Activated naive CD4-positive, alpha-beta T cell treated with anti-CD3 and anti-CD28 coated beads for 36 hours (primary cell): ENCODE results near the gene PLA2G4F. TPM values are rescaled to one million over a fixed set of nuclear protein-coding genes. Genes with fewer than 3 reads are reported as not detected.

Source experiments
- CTCF ChIA-PET: fragments of 350-600 bp; sonication (Branson Sonifier 250); formaldehyde crosslinking; loops from one replicate; lab custom pipeline; 2021; ENCODE audit warnings: antibody characterized with exemption; lab: Charles Lee
- DNase-seq: peaks from one replicate; pipeline ENCODE4 v3.0.0-alpha.2; 2020
- H3K27ac Mint-ChIP-seq: one replicate; pipeline ENCODE4 v1.8.0; 2021; ENCODE audit warnings: mild to moderate bottlenecking, mixed read lengths
- H3K27me3 Mint-ChIP-seq: one replicate; pipeline ENCODE4 v1.8.0; 2021; ENCODE audit warnings: low read depth, mixed read lengths
- H3K36me3 Mint-ChIP-seq: one replicate; pipeline ENCODE4 v1.8.0; 2021; ENCODE audit warnings: low read depth, mixed read lengths
- H3K4me1 Mint-ChIP-seq: one replicate; pipeline ENCODE4 v1.8.0; 2021; ENCODE audit warnings: low read depth, mixed read lengths
- H3K4me3 Mint-ChIP-seq: one replicate; pipeline ENCODE4 v1.8.0; 2021; ENCODE audit warnings: mild to moderate bottlenecking, moderate library complexity, mixed read lengths
- H3K9me3 Mint-ChIP-seq: one replicate; pipeline ENCODE4 v1.8.0; 2021; ENCODE audit warnings: mixed read lengths
- intact Hi-C: fragments of 100-400 bp; cut with micrococcal nuclease; formaldehyde crosslinking; loops from one replicate; pipeline ENCODE4 v1.15.1; 2023
- total RNA-seq, 2 experiments: library from RNA; stranded (reverse); gene quantifications; one replicate each; pipeline ENCODE4 v1.2.3, GENCODE V29; 2021

PLA2G4F gene
- total RNA-seq, 2 experiments from 2014 or later = not detected

- no peaks in the 10 kb centered on the region for H3K9me3 Mint-ChIP-seq
- no peak overlapping the region for H3K27ac Mint-ChIP-seq
- H3K27me3 Mint-ChIP-seq = no peaks in the 10 kb centered on the region
- H3K4me3 Mint-ChIP-seq = no peak overlapping the region
- no peaks in the 10 kb centered on the region for H3K36me3 Mint-ChIP-seq
- intact Hi-C loops = no loop called here
- no peak for DNase-seq
- peaks cover 4% of the 10 kb centered on the region for H3K4me1 Mint-ChIP-seq
- CTCF ChIA-PET = interaction anchor here (0.9 to 1.1 kb wide), 4 partner anchors 11 to 40 kb away, joined by 3 to 5 read pairs (median 3); no protein-coding TSS in a partner anchor
Measured at GRCh38 chr15:42120285-42120684, 36.2 kb downstream of the PLA2G4F start.

- CTCF ChIA-PET = interaction anchor here (1.0 to 1.9 kb wide), 4 partner anchors 12 to 134 kb away, joined by 3 to 7 read pairs (median 4); no protein-coding TSS in a partner anchor
- no peaks in the 10 kb centered on the region for H3K9me3 Mint-ChIP-seq
- intact Hi-C loops = no loop called here
- H3K27ac Mint-ChIP-seq = no peak overlapping the region
- H3K36me3 Mint-ChIP-seq = no peaks in the 10 kb centered on the region
- H3K4me1 Mint-ChIP-seq = peaks cover 4% of the 10 kb centered on the region
- H3K4me3 Mint-ChIP-seq = no peak overlapping the region
- DNase-seq = no peak
- H3K27me3 Mint-ChIP-seq = no peaks in the 10 kb centered on the region
Measured at GRCh38 chr15:42119446-42119760, 37.0 kb downstream of the PLA2G4F start.

DNA sequence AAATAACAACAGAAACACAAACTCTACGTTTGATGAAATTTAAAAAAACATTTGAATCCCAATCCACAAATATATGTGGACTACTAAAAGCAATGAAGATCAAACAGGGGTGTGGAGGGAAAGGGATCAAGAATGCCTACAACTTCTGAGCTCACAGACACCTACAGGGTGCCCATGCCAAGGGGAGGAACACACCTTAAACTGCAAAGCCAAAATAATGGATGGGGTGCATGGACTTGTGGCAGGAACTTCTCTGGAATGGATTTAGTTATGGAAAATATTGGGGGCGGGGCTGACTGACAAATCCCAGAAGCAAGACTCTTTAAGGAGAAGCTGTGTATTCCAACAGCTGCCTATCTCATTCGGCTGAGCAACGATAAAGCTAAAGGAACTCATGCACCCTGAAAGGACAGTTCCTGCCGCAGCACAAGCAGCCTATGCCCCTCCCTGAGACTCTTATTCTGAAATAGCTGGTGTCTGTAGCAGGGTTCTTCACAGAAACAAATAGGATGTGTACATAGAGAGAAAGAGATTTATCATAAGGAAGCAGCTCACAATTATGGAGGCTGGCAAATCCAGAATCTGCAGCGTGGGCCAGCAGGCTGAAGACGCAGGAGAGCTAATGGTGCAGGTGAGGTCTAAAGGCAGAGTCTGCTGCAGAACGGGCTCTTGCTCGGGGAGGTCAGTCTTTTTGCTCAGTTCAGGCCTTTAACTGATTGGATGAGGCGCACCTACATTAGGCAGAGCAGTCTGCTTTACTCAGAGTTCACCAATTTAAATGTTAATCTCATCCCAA lies 37.6 kb downstream of the PLA2G4F start:
- DNase-seq = no peak
- H3K36me3 Mint-ChIP-seq = no peaks in the 10 kb centered on the region
- no peaks in the 10 kb centered on the region for H3K27me3 Mint-ChIP-seq
- H3K4me3 Mint-ChIP-seq = no peak overlapping the region
- CTCF ChIA-PET = interaction anchor here (1.0 to 1.9 kb wide), 3 partner anchors 13 to 133 kb away, joined by 3 to 7 read pairs (median 5); no protein-coding TSS in a partner anchor
- peaks cover 4% of the 10 kb centered on the region for H3K4me1 Mint-ChIP-seq
- H3K9me3 Mint-ChIP-seq = no peaks in the 10 kb centered on the region
- intact Hi-C loops = no loop called here
- H3K27ac Mint-ChIP-seq = no peak overlapping the region

DNA sequence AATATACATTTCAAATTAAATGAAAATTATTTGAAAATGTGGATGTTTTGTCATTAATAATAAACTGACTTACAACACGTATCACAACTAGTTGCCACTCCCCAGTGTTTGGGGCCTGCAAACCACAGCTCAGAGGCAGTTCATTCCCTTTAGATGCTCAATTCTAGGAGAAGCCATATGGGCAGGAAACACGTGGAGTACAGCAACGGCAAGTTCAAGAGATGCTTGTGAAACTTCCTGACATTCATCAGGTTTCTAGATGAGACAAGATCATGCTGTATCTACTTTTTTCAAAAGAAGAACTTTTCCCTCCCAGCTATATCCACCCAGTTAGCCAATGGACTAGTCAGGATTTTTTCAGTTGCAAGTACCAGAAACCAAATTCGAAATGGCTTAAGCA lies 44.5 kb downstream of the PLA2G4F start:
- no peak for DNase-seq
- Mint-ChIP-seq H3K9me3 (peaks cover 3% of the 10 kb centered on the region), H3K27me3 (peaks cover 15% of the 10 kb centered on the region), H3K36me3 (no peaks in the 10 kb centered on the region), H3K4me1 (peaks cover 19% of the 10 kb centered on the region), H3K27ac (no peak overlapping the region), H3K4me3 (no peak overlapping the region)
- intact Hi-C loops = no loop called here
- CTCF ChIA-PET = interaction anchor here (1.0 kb wide), 1 partner anchor 29 kb away, joined by 3 read pairs; no protein-coding TSS in a partner anchor

DNA sequence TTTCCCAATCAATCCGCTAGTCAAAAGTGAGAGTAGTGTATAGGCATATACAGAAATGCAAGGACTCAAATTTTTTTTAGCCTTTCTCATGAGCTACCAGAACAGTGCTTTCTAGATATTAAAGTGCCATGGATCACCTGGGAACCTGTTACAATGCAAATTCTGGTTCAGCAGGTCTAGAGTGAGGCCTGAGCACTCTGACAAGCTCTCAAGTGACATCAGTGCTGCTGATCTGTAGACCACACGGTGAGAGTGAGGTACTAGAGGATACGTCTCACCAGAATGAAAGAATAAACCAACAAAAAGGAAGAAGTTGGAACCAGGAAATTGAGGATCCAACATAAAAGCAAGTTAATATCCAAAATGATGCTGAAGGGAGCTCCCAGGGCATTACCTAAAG lies 46.1 kb downstream of the PLA2G4F start:
- Mint-ChIP-seq H3K4me1 (peaks cover 22% of the 10 kb centered on the region), H3K4me3 (no peak overlapping the region), H3K36me3 (no peaks in the 10 kb centered on the region), H3K27me3 (peaks cover 18% of the 10 kb centered on the region), H3K9me3 (peaks cover 3% of the 10 kb centered on the region), H3K27ac (no peak overlapping the region)
- CTCF ChIA-PET = interaction anchor here (0.6 to 0.7 kb wide), 2 partner anchors 260 to 278 kb away, joined by 3 read pairs; no protein-coding TSS in a partner anchor
- DNase-seq = no peak
- intact Hi-C loops = no loop called here

- CTCF ChIA-PET = no interaction called here
- Mint-ChIP-seq H3K4me3 (no peak overlapping the region), H3K27me3 (peaks cover 18% of the 10 kb centered on the region), H3K4me1 (peaks cover 22% of the 10 kb centered on the region), H3K36me3 (no peaks in the 10 kb centered on the region), H3K27ac (no peak overlapping the region), H3K9me3 (peaks cover 3% of the 10 kb centered on the region)
- intact Hi-C loops = no loop called here
- DNase-seq = no peak
Measured at GRCh38 chr15:42108806-42109205, 47.6 kb downstream of the PLA2G4F start.

GRCh38 chr15:42108189-42108588 lies 48.2 kb downstream of the PLA2G4F start:
- Mint-ChIP-seq H3K36me3 (no peaks in the 10 kb centered on the region), H3K27me3 (peaks cover 18% of the 10 kb centered on the region), H3K9me3 (peaks cover 3% of the 10 kb centered on the region), H3K4me1 (peaks cover 22% of the 10 kb centered on the region), H3K4me3 (no peak overlapping the region), H3K27ac (no peak overlapping the region)
- intact Hi-C loops = no loop called here
- CTCF ChIA-PET = interaction anchor here (0.6 to 1.9 kb wide), 3 partner anchors 25 to 52 kb away, joined by 3 to 12 read pairs (median 4); no protein-coding TSS in a partner anchor
- no peak for DNase-seq

- peak; percentile 89 for DNase-seq
- Mint-ChIP-seq H3K4me3 (no peak overlapping the region), H3K9me3 (peaks cover under 1% of the 10 kb centered on the region), H3K4me1 (peaks cover 22% of the 10 kb centered on the region), H3K27ac (peak overlapping the region; percentile 22), H3K36me3 (no peaks in the 10 kb centered on the region), H3K27me3 (peaks cover 16% of the 10 kb centered on the region)
- intact Hi-C loops = loop anchor here (1.0 kb wide), 4 partner anchors 86 to 171 kb away; partner anchors contain the start of genes GANC and TMEM87A
- CTCF ChIA-PET = interaction anchor here (1.2 to 1.9 kb wide), 3 partner anchors 9 to 30 kb away, joined by 3 to 12 read pairs (median 5); no protein-coding TSS in a partner anchor
Measured at GRCh38 chr15:42107473-42107872, 49.0 kb downstream of the PLA2G4F start.

DNA sequence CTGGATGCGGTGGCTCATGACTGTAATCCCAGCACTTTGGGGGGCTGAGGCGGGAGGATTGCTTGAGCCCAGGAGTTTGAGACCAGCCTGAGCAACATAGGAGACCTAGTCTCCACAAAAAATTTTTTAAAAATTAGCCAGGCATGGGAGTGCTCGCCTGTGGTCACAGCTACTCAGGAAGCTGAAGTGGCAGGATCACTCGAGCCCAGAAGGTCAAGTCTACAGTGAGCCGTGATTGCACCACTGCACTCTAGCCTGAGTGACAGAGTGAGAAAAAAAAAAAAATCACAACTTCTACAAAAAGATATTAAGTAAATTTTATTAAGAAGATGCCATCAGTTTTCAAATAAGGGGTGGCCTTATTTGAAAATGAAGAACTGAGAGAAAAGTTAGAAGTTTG lies 50.1 kb downstream of the PLA2G4F start:
- CTCF ChIA-PET = interaction anchor here (1.3 kb wide), 1 partner anchor 8 kb away, joined by 5 read pairs; no protein-coding TSS in a partner anchor
- H3K4me1 Mint-ChIP-seq = peaks cover 19% of the 10 kb centered on the region
- no peaks in the 10 kb centered on the region for H3K36me3 Mint-ChIP-seq
- peaks cover 14% of the 10 kb centered on the region for H3K27me3 Mint-ChIP-seq
- no peak overlapping the region for H3K27ac Mint-ChIP-seq
- H3K9me3 Mint-ChIP-seq = no peaks in the 10 kb centered on the region
- intact Hi-C loops = no loop called here
- no peak overlapping the region for H3K4me3 Mint-ChIP-seq
- DNase-seq = no peak

DNA sequence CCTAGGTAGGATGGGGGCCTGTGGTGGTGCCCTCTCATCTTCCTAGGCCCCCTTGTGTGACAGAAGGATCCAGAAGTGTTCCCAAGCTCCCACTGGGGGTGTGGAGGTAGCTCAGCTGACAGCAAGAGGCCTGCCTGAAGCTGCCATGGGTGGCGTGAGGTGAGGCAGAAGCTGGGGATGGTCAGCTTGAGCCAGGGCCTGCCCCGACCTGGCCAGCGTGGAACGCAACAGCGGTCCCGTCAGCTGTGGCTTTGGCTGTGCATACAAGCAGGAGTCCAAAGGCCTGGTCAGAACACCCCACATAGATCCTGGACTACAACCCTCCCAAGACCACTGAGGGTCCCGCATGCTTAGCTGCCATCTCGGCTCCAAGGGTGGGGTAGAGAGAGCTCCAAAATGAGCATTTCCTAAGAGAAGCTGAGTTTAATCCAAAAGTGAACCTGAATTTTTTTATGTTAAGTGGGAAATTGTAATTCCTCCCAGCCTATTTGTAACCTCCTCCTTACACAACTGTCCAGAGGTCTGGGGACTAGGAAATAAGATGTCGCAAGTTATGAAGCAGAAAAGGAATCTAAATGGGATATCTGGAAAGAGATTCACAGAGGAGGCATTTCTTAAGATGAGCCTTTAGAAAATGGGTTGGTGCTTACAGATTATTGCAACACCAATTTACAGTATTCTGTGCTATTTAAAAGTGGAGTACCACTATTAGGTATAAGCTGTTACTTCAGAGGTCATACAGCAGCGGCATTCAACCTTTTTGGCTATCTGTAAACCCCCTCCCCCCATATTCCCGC lies 52.1 kb downstream of the PLA2G4F start:
- H3K27ac Mint-ChIP-seq = no peak overlapping the region
- DNase-seq = no peak
- intact Hi-C loops = no loop called here
- peaks cover 19% of the 10 kb centered on the region for H3K4me1 Mint-ChIP-seq
- H3K9me3 Mint-ChIP-seq = no peaks in the 10 kb centered on the region
- H3K36me3 Mint-ChIP-seq = no peaks in the 10 kb centered on the region
- CTCF ChIA-PET = interaction anchor here (0.5 to 0.6 kb wide), 2 partner anchors 111 to 998 kb away, joined by 3 to 4 read pairs; no protein-coding TSS in a partner anchor
- peaks cover 9% of the 10 kb centered on the region for H3K27me3 Mint-ChIP-seq
- no peak overlapping the region for H3K4me3 Mint-ChIP-seq

DNA sequence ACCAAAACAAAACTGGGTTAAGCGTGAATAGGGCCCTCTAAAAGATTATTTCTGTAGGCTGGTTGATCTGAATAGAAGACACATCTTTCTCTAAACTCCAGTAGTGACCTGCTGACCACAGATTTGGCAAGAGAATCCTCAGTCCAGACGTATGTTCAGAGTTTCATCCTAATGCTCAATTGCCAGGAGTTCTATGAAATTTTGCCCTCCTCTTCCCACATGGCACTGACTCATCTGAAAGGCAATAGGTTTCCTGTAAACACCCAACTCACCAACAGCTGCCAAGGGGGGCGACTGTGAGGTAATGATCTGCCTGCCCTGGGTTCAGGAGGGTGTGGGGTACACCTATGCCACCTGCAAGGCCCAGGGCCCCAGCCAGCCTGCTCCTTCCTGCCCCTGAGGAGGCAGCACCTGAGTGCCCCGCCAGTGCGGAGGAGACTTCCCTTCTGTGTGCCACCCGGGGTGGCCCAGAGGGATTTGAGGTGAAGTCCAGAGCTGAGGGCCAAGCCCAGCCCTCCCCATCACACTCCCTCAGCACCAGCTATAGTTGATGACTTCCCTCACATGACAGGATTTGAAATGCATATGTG lies 53.7 kb downstream of the PLA2G4F start:
- Mint-ChIP-seq H3K27me3 (peaks cover 5% of the 10 kb centered on the region), H3K36me3 (no peaks in the 10 kb centered on the region), H3K4me3 (no peak overlapping the region), H3K4me1 (peaks cover 9% of the 10 kb centered on the region), H3K9me3 (no peaks in the 10 kb centered on the region), H3K27ac (no peak overlapping the region)
- no peak for DNase-seq
- CTCF ChIA-PET = no interaction called here
- intact Hi-C loops = no loop called here

DNA sequence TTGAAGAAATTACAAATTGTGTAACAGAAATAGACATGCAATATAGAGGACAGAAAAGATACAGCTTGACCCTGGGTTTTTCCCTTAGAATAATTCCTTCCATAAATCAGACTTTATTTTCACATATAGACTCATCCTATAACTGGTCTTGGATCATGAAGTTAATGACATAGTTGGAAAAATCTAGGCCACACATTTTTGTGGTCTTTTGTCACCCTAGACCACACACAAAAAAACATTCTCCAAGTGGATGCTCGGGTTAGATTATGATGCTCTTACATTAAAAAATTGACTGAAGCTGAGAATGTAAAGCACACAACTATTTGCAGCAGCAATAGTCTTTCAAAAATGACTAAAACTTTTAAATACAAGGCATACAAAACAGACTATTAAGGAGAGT lies 54.6 kb downstream of the PLA2G4F start:
- Mint-ChIP-seq H3K9me3 (no peaks in the 10 kb centered on the region), H3K4me3 (no peak overlapping the region), H3K27ac (no peak overlapping the region), H3K27me3 (peaks cover 3% of the 10 kb centered on the region), H3K4me1 (peaks cover 3% of the 10 kb centered on the region), H3K36me3 (no peaks in the 10 kb centered on the region)
- DNase-seq = no peak
- CTCF ChIA-PET = interaction anchor here (0.6 kb wide), 1 partner anchor 15 kb away, joined by 3 read pairs; no protein-coding TSS in a partner anchor
- intact Hi-C loops = no loop called here
